Inflammatory macrophage treated with lipopolysaccharide for 1 hour (primary cell): Measurements from ENCODE around the gene SLTM.
A peak's percentile ranks its signal among the peaks of the same experiment; 100 is the strongest.
"Not testable (repeated sequence)": the region's sequence is repeated elsewhere in the genome, so short reads cannot be mapped to it uniquely, and the experiment has no call there.

Experiments
- DNase-seq, 2 donors: peaks; one replicate each; pipeline ENCODE4 v3.0.0-alpha.2; 2020 to 2022

SLTM gene

DNA sequence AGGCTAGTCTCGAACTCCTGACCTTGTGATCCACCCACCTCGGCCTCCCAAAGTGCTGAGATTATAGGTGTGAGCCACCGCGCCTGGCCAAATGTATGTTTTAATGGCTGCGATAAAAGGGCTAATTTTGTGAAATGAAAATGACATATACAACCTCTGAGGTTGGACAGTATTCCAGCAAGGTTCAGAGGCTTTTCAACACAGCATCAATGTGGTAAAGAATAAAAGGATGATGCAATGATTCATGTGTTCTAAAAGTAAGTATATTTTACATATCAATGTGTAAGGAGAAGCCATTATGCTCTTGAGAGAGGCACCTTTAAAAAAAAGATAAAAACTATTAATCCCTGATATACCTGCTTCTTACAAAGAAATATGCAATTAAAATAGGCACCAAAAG lies 6.7 kb downstream of the SLTM start:
- no peak for DNase-seq

DNA sequence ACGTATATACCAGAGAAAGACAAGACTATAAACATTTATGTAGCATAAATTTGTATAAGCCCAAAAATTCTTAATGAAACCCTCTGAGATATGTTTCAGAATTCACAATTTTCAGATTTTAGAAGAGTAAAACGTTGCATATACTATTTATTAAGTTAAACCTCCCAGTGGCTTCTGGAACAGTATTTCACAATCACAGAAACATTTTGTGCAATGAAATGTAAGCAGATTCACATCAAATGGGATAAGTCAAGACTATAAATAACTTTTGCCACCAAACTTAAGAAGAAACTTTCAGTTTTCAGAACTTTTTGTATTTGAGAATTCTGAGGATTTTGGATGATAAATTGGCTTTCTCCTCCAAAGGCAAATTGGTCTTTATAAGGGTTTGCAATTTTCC lies 9.2 kb downstream of the SLTM start:
- peak; percentile 13 to 27 for DNase-seq

DNA sequence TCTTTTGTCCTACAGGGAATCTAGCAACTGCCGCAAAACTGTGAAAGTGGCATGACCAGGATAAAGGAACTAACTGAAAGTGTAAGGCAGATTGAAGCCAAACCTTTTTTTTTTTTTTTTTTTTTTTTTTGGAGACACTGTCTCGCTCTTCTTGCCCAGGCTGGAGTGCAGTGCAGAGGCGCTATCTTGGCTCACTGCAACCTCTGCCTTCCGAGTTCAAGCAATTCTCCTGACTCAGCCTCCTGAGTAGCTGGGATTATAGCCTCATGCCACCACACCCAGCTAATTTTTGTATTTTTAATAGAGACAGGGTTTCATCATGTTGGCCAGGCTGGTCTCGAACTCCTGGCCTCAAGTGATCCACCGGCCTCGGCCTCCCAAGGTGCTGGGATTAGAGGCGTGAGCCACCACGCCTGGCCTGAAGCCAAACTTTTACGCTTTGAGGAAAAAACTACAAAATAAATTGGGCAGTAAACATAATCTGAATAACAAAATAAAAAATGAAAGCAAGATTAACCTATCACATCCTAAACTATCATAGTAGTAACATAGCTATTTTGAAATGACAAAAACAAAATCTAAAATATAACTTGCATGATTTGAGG lies 9.7 kb downstream of the SLTM start:
- DNase-seq, result no peak

DNA sequence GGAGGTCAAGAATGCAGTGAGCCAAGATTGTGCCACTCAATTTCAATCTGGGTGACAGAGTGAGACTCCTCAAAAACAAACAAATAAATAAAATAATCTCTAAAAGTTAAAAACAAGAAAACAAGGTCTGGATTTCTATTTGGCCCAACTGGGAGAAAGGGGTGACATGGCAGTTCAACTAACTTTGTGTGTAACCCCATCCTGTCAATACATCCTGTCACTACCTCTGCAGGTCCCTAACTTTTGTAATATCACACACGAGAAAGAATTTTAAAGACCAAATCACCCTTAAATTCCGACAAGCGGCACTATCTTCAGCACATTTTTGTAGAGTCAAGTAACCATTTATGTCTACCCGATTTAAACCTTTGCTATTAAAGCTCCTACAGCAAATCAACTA lies 10.2 kb downstream of the SLTM start:
- DNase-seq, result no peak

DNA sequence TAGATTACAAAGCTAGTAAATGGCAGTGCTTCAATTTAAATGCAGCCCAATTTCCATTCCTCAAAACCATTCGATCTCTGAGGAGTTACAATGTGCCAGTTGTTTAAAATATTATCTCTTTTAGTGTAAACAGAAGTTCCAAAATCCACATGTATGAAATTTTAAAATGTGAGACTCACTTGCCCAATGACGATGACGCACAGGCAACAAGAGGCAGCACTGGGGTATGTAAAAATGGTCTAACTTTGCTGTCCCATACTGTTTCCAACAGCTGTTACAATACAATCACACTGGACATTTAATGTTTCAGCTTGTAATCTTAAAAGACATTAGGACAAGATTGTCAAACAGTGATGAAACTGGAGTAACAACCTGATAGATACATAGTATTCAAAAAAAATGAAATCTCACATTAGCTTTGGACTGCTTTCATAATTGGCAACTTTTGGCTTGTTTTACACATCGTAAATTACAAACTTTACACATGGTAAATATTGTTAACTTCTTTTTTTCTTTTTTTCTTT lies 12.2 kb downstream of the SLTM start:
- no peak for DNase-seq

DNA sequence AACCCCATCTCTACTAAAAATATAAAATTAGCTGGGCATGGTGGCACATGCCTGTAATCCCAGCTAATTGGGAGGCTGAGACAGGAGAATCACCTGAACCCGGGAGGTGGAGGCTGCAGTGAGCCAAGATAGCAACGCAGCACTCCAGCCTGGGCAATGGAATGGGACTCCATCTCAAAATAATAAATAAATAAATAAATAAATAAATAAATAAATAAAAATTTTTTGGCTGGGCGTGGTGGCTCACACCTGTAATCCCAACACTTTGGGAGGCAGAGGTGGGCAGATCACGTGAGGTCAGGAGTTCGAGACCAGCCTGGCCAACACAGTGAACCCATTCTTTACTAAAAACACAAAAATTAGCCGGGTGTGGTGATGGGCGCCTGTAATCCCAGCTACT lies 13.0 kb downstream of the SLTM start:
- not testable (repeated sequence) for DNase-seq

DNA sequence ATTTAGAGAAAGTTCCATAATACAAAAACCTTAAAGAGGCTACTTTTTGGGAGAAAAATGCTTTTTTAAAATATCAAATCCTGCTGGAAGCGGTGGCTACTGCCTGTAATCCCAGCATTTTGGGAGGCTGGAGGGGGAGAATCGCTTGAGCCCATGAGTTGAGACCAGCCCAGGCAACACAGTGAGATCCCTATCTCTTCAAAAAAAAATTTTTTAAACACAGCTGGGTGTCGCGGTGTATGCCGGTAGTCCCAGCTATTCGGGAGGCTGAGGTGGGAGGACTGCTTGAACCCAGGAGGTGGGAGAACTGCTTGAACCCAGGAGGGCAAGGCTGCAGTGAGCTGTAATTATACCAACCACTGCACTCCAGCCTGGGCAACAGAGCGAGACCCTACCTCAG lies 14.2 kb downstream of the SLTM start:
- DNase-seq, result no peak

DNA sequence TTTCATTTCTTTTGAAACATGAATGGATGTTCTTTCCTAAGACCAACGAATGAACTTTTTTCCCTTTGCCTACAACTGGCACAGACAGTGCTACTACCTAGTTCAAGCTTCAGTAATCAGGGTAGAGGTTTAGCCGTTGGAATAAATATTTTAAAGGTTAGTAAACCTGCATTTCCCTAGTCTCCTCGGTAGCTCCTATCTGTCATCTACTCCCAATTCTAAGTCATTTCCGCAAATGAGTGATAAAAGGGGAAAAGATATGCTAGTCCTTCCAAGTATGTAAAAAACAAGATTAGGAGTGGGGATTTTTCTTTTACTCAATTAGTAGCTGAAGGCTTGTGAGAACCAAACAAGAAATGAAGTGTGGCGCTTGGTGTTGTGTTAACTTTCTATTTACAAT lies 15.2 kb downstream of the SLTM start:
- DNase-seq, result no peak

DNA sequence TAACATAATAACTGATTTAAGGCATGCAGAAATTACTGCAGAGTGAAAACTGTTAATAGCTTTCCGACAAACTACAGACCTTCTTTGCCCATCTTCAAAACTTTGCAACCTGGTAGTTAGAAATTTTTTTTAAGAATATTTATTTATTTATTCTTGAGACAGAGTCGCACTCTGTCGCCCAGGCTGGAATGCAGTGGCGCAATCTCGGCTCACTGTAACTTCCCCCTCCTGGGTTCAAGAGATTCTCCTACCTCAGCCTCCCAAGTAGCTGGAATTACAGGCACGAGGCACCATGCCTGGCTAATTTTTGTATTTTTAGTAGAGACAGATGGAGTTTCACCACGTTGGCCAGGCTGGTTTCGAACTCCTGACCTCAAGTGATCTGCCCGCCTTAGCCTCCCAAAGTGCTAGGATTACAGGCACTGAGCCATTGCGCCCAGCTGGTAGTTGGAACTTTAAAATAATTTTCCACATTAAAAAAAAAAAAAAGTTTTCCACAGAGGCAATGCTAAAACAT lies 15.8 kb downstream of the SLTM start:
- not testable (repeated sequence) for DNase-seq

DNA sequence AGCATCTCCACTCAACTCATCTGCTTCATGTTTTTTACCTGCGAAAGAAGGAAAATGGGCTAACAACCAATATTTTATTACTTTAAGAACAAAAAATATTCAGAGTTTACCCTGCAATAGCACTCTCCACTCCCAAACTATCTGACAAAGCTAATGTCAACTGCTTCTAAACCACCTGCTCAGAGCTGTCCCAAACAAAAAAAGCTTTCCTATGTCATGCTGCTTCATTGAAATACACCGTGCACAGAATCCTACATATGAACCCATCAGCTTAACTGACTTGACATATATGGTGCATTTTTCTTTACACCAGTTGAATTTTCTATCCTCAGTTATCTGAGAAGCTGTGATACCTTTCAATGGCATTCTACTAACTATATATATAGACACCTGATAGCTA lies 16.5 kb downstream of the SLTM start:
- no peak for DNase-seq

DNA sequence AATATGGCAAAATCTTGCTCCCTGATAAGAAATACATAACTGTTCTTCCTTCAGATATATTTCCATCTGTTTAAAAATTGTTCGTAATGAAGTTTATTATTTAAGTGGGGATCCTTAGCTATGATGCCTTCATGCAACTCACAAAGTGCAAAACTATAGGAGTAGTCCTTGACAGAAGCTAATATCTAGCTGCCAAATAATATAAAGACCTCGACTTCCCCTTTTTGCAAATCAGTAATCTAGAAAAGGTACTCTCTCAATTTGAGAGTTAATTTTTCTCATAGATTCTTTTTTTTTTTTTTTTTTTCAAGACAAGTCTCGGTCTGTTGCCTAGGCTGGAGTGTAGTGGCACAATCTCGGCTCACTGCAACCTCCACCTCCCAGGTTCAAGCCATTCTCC lies 23.0 kb downstream of the SLTM start:
- DNase-seq, result no peak

DNA sequence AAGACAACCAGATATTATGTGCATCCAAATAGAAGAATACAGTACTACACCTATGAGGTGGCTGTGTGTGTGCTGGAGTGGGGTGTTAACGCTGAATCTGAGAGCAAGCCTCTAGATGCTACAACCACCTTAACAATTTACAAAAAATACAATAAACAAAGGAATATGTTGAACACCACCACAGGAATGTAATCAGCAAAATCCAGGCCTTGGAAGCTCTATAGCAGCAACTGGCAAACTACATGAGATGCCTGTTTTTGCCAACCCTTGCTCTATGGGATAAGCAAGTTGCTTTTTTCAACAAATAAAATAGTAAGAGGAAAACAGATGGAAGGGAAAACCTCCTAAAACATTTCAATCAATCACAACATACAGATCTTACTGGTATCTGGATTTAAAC lies 23.9 kb downstream of the SLTM start:
- DNase-seq, result no peak

DNA sequence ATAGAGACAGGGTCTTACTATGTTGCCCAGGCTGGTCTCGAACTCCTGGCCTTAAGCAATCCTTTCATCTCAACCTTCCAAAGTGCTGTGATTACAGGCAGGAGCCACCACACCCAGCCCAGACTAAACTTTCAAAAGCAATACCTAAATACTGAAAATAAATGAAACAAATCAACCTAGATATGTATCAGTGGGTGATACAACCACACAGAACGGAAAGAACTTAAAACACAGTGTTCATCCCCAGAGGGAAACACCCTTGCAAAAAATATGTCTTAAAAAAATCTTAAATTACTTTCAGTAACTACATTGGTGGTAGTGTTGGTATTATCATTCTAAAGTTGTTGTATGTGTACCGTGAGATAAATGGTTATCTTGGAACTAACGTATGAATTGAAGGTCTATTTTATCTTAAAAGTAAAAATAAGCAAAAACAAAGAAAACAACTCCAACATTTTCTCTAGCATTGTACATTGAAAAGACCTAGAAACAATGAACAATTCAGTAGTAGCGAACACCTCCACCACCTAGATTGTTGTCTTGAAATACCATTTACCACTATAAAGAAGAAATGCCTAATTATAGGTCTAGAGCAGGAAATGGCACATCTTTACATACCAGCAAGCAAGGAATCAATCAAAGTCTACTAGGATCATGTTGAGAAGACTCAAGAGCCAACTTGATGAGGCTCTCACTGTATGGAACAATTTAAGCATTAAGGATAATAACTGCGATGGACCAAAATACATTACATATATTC lies 24.7 kb downstream of the SLTM start:
- DNase-seq, result no peak

DNA sequence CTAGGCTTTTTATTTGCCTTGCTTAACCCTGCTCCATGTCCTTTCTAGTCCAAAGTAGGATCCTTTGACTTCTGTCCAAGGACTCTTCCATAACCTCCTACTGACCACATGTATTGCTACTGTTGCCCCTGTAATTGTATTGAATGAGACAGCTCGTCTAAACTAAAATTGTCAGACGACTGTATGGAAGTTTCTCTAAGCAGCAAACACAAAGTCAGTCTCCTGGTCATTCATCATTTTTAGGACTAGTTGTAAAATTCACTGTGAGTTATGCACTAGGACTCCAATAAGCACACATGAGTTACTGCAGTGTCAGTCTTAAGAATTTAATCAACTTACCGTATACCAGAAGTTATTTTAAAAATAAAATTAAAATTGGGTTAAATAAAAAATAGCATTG lies 32.8 kb downstream of the SLTM start:
- no peak for DNase-seq

DNA sequence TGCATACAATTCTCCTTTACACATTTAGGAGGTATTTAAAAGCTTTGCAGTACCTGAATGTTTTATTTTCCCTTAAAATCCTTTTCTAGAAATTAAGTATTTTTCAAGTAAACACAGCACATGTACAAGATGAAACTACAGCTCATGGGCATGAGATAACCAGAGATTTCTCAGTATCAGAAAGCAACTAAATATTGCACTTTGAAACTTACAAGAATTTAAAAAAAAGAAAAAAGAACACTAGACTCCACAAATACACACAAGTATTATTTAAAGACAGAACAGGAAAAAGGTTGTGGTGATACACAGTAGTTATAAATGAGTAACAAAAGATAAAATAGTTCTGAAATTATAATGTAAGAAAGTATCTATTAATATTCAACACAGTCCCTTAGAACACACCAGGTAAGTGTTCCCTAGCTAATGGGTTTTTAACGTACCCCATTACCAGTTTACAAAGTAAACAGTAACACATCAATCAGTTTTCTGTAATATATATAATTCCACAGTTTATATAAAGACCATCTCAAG lies 35.3 kb downstream of the SLTM start:
- no peak for DNase-seq

DNA sequence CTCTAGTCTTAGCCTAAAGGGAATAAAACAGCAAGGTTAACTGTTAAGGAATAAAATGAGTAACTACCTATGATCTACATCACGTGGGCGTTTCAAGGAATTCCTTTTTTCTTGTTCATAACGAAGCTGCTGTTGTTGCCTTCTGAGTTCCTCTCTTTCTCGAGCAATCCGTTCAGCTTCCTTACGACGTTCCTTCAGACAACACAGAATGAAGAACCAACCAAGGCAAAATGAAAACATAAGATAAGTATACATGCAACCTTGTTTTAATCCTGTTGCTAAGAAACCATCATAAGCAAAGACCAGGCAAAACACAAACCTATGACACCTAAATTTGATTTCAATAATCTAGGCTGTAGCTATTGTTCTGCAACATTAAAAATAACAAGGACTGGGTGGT lies 44.1 kb downstream of the SLTM start:
- peak; percentile 21 to 47 for DNase-seq

DNA sequence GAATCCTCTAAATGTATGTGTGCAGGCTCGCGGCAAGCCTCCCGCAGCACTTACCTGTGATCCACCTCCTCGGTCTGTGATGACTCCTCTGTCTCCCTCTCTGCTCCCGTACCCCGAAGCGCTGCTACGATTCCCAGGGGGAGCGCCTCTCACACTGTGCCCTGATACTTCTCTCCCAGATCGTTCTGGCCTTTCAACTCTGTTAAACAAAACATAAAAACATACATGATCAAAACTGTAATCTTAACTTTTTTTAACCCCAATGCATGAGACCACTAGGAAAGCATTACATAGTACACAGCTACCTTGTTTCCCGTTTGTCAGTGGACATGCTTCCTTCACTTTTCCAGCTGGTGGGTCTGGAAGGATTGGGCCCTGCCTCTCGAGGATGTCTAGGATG lies 46.6 kb downstream of the SLTM start:
- no peak for DNase-seq

DNA sequence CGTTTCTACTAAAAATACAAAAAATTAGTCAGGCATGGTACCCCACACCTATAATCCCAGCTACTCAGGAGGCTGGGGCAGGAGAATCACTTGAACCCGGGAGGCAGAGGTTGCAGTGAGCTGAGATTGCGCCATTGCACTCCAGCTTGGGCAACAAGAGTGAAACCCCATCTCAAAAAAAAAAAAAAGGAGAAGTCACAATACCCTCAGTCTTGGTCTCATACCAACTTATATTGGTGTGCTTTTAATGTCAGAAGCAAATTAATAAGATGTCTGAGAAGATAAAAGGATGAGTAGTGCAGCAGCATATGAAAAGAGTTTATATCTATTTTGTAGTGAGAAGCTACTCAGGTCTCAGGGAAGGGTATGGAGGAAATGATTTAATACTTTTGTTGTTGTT lies 49.6 kb downstream of the SLTM start:
- not testable (repeated sequence) for DNase-seq

DNA sequence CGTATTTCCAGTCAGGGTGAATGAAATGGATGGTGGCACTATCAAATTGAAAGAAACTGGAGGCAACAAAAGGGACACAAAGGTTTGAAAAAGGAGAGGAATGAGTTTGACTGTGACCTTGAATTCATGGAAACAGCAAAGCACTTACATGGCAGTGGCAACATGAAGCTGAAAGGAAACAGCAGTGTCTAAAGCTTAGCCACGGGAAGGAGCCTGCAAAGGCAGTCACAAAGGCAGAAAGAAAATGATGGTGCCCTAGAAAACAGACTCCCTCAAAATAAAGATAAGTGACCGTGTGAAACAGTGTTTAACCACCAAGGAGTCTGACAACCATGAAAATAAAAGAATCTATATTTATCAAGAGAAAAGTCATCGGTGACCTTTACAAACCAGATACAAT lies 51.2 kb downstream of the SLTM start:
- DNase-seq, result no peak

DNA sequence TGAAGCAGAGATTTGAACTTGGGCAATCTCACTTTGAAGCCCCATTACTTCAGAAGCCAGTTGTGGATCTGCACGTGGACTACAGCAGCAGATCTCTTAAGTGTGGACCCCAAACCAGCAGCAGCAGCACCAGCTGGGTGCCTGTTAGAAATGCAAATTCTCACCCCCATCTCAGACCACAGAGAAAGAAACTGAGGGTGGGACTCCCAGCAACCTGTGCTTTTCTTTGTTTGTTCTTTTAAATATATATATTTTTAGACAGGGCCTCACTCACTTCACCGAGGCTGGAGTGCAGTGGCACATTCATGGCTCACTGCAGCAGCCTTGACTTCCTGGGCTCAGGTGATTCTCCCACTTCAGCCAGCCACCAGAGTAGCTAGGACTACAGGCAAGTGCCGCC lies 53.2 kb downstream of the SLTM start:
- DNase-seq, result no peak

DNA sequence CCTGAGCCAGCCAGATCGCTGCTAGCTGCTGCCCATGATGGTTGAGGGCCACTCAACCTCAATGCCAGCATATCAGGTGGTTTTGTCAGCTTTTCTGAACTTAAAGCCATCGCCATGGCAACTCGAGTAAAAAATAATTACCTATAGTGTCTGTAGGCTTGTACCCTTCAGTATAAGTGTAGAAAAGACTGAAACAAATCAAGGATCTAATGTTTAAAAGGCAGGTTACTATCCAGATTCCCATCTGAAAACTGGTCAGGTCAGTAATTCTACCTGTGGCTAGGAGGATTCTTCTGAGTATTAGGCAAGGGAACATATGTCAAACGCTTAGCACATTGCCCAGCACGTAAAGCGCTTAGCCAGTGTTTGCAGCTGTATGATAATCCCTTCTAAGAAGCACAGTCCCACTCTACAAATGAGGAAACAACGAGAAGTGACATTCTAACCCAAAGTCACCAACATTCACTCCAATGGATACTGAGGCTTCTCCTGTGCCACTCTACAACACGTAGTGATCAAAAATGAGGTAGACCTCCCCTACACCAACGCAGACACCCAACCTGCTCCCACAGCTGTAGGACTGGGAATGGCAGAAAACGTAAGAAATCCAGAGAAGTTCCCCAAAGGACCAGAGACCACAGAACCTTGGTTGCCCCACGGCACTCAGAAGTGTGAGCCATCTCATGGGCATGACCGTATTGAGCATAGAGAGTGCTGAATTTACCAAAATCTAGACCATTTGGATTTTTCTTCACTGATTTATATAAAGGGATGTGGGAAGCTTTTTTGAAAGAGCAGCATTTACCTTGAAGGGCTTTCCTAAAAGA lies 55.3 kb downstream of the SLTM start:
- DNase-seq, result no peak

DNA sequence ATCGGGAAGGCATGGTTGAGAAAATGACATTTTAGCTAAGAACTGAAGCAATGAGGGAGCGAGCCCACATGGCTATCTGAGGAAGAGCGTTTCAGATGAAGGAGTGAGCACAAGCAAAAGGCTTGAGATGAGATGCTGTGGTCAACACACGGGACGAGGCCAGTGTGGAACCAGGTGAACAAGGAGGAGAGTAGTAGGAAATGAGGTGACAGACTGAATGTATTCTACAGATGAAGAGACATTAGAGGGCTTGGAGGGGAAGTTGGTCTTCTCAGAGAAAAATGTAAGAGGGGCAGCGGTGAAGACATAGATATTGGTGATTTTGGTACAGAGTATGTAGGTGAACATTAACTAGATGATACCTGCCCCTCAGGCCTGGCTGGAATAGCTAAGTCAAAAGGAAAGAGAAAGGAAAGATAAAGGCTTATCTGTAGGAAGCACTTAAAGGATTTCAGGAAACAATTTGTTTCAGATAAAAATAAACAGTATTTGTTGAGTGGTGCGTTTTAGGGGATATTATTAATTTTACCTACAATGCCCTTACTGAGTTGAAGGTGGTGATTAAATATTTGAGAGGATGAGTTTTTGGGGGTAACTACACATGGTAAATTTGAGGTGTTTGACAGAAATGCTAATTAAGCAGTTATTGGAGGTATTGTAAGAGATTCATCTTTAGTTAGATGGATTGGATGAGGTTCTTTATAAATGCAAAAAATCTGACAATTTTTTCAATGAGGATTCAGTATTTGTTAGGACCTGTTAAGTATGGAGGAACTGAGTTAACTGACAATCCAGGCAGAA lies 57.0 kb downstream of the SLTM start:
- DNase-seq, result no peak
